ENCODE results near the gene HDC.
A peak's percentile ranks its signal among the peaks of the same experiment; 100 is the strongest.

The HDC gene

GRCh38 chr15:50225938-50226337 lies 39.6 kb downstream of the HDC start:
- no peak for DNase-seq (ENCODE audit: low spot score)

GRCh38 chr15:50225057-50225456 lies 40.5 kb downstream of the HDC start:
- no peak for DNase-seq (ENCODE audit: low spot score)

- no peak for DNase-seq (ENCODE audit: low spot score)
Observed at GRCh38 chr15:50224606-50225005, 40.9 kb downstream of the HDC start.

- no peak for DNase-seq (ENCODE audit: low spot score)
Observed at GRCh38 chr15:50222181-50222580, 43.3 kb downstream of the HDC start.

- no peak for DNase-seq (ENCODE audit: low spot score)
Observed at GRCh38 chr15:50219820-50220219, 45.7 kb downstream of the HDC start.

- no peak for DNase-seq (ENCODE audit: low spot score)
Observed at GRCh38 chr15:50218691-50219090, 46.8 kb downstream of the HDC start.

- no peak for DNase-seq (ENCODE audit: low spot score)
Observed at GRCh38 chr15:50218291-50218690, 47.2 kb downstream of the HDC start.

- DNase-seq (ENCODE audit: low spot score), result peak; percentile 52
Observed at GRCh38 chr15:50210462-50211157, 54.9 kb downstream of the HDC start.

GRCh38 chr15:50209809-50210208 lies 55.7 kb downstream of the HDC start:
- no peak for DNase-seq (ENCODE audit: low spot score)

GRCh38 chr15:50206020-50206419 lies 59.5 kb downstream of the HDC start:
- DNase-seq (ENCODE audit: low spot score), result no peak

- no peak for DNase-seq (ENCODE audit: low spot score)
Observed at GRCh38 chr15:50202003-50202402, 63.5 kb downstream of the HDC start.

- no peak for DNase-seq (ENCODE audit: low spot score)
Observed at GRCh38 chr15:50192926-50193620, 72.5 kb downstream of the HDC start.

GRCh38 chr15:50192164-50192563 lies 73.4 kb downstream of the HDC start:
- no peak for DNase-seq (ENCODE audit: low spot score)

All from ecto neural progenitor cell (in vitro differentiated cells).